GM19238 (cell line): Measurements from ENCODE around the gene RPL38.

Experiments
- DNase-seq: peaks from one replicate; pipeline ENCODE4 v3.0.0; 2011; ENCODE audit warnings: low spot score; ENCODE audit not compliant: insufficient read length

RPL38 gene

DNA sequence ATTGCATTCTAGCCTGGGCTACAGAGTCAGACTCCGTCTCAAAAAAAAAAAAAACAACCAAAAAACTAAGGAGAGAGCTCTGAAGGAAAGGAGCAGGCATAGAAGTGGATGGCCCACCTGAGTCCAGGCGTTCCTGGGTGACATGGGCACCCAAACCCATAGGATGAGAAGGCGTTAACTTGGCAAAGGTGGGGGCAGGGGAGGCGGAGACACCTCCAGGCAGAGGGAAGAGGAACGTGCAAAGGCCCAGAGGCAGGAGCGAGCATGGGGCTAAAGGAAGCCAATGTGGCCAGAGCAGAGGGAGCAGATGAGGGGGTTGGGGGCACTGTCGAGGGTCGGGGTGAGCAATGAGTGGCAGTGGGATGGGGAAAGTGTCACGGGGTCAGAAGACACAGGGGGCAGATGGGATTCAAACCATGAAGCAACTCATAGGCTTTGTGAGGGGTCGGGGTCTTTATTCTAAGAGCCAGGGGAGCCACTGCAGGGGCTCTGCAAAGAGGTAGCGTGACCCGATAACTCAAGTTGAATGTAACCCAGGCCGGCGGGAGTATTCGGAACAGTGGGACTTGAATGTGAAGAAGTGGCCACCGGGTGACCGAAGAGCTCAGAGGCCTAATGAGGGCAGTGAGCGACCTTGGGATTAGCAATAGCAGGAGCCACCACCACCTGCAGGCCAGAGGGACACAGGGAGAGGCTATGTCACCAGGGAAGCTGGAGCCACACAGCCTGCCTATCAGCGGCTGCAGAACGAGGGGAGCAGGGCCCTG, 21.7 kb downstream of the RPL38 start:
- no peak for DNase-seq

- DNase-seq: no peak
Measured at GRCh38 chr17:74226252-74226651, 22.8 kb downstream of the RPL38 start.

GRCh38 chr17:74227271-74228080, 24.0 kb downstream of the RPL38 start:
- DNase-seq: no peak

GRCh38 chr17:74228306-74228978, 25.0 kb downstream of the RPL38 start:
- no peak for DNase-seq

GRCh38 chr17:74230896-74231295, 27.4 kb downstream of the RPL38 start:
- DNase-seq: no peak

DNA sequence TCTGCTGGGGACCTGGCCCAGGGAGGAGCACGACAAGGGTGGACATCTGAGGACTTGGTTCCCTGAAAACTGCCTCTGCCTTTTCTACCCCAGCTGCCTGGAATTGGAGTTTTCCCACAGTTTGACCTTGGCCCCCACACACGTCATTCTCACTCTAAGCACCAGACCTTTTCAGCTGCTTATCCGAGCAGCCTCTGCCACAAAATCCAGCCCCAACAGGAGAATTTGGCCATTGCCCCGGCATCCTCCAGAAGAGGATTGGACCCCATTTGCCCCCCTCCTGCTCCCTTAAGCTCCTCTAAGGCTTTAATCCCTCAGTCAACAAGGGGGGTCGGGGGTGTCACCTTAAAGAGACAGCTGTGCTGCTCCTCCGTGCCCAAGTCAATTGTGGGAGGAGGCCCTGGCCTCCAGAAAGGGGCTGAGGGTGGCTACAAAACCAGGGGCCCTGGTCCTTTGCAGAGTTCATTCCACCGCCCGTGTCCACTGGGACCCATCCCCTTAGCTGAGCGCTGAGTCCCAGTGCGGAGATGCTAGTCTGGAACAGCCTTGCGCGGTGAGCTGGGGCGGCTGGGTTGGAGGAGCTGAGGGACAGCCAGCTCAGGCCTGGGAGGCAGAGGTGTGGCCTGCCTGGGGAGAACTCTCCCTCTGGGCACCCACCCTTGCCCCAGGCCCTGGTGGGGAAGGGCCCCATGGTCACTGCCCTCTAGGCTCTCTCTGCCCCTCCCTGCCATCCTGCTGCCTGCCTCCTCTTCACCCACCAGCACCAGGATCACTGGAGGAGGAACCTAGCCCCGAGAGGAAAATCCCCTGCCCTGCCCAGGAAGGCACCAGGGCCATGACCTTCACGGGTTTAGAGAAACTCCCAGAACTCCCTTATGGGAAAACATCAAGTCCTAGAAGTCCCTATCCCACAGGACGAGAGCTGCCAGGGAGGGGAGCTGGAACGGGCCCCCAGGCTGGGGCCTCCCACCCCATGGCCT, 28.7 kb downstream of the RPL38 start:
- DNase-seq: no peak

GRCh38 chr17:74233937-74234336, 30.5 kb downstream of the RPL38 start:
- DNase-seq: no peak

GRCh38 chr17:74234486-74234885, 31.0 kb downstream of the RPL38 start:
- no peak for DNase-seq

- peak; percentile 47 for DNase-seq
Measured at GRCh38 chr17:74235040-74235581, 31.6 kb downstream of the RPL38 start.

DNA sequence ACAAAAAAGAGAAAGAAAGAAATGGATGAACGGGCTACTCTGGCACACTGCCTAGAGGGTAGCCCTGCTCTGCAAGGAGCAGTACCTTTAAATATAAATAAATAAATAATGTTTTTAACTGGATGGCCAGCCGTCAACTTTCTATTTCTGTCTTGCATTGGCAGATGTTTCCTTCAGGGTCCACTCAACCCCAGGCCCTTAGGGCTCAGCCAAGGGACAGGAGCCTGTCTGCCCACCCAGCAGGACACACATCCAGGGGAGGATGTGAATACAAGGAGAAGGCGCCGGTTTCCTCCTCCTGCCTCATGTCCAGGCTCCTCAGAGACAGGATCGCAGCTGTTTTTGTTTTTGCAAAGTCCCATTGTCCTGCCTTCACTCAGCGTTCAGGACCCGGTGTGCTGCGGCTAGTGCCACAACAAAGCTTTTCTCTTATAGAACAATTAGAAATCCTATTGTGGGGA, 32.5 kb downstream of the RPL38 start:
- no peak for DNase-seq

- no peak for DNase-seq
Measured at GRCh38 chr17:74237321-74237720, 33.8 kb downstream of the RPL38 start.

- DNase-seq: no peak
Measured at GRCh38 chr17:74239172-74239571, 35.7 kb downstream of the RPL38 start.

- DNase-seq: no peak
Measured at GRCh38 chr17:74240618-74241205, 37.2 kb downstream of the RPL38 start.

DNA sequence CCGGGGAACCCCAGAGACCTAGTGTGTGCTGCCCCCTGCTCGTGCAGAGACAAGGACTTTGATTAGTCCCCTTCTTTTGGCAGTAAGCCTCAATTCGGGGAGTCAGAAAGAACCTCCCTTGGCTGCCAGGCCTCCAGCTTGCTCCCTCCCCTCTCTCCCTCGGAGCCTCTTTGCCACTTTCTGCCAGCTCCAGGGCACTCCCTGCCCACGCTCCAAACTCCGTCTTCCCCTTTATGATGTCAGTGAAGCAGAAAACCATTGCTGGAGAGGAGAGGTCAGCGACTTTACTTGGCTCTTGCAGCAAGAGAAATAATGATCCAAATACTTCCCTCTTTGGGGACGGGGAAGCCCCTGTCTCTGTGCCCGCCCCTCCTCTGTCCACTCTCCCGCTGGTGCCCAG, 38.0 kb downstream of the RPL38 start:
- no peak for DNase-seq

- no peak for DNase-seq
Measured at GRCh38 chr17:74241847-74242246, 38.4 kb downstream of the RPL38 start.

GRCh38 chr17:74243013-74243755, 39.7 kb downstream of the RPL38 start:
- no peak for DNase-seq

DNA sequence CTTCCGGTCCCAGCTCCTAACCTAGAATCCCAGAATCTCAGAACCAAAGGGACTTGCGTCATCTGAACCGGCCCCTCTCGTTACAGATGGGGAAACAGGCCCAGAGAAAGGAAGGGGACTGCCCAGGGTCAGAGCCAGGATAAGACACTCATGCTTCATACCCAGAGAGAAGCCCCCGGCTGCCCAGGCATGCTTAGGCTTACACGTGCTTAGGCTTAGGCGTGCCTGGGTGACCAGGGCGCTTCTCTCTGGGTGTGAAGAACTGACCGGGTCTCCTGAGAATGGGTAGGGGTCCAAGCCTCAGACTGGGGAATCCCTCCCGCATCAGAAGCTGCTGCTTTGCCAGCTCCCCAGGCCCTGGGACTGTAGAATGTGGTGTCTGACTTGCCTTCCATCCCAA, 40.6 kb downstream of the RPL38 start:
- no peak for DNase-seq

DNA sequence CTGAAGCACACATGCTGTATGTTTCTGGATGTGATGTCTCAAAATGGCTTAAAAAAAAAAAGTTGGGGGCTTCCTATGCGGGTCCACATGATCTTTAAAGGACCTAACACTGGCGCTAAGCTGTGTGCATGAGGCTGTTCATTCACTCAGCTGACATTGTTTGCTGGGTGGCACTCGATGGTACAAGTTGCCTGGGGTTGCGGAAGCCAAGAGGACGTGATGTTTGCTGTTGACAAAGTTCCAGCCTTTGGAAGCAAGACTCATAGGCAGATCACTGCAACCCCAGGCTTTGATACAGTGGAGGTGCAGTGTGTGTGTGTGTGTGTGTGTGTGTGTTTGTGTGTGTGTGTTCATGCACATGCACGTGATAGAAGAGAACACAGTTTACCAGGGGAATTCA, 41.1 kb downstream of the RPL38 start:
- DNase-seq: no peak

GRCh38 chr17:74245145-74245831, 41.8 kb downstream of the RPL38 start:
- no peak for DNase-seq
